MM.1S (cell line): ENCODE data around the gene HIF1AN.

Experiments
- DNase-seq: peaks from one replicate; pipeline ENCODE4 v3.0.0-alpha.2; 2015
- H2AFZ ChIP-seq: fragments of 300-600 bp; sonication (generic); 2 replicates; pipeline ENCODE4 v1.6.0; 2016; ENCODE audit warnings: antibody characterized with exemption, low read length
- H3F3A ChIP-seq: fragments of 300-600 bp; sonication (generic); 2 replicates; pipeline ENCODE4 v1.6.1; 2016; ENCODE audit warnings: mild to moderate bottlenecking, antibody characterized with exemption, low read length, moderate library complexity, mixed read lengths; ENCODE audit not compliant: insufficient read depth
- H3K27ac ChIP-seq: fragments of 300-600 bp; sonication (generic); 2 replicates; pipeline ENCODE4 v1.5.1; 2016; ENCODE audit warnings: mild to moderate bottlenecking, low read length
- H3K27me3 ChIP-seq: fragments of 300-600 bp; sonication (generic); replicated peaks from 2 replicates; pipeline ENCODE4 v1.6.0; 2016; ENCODE audit warnings: low read length; ENCODE audit not compliant: insufficient read depth
- H3K36me3 ChIP-seq: fragments of 300-600 bp; sonication (generic); replicated peaks from 2 replicates; pipeline ENCODE4 v1.6.1; 2016; ENCODE audit warnings: mild to moderate bottlenecking, low read length, mixed read lengths; ENCODE audit not compliant: insufficient read depth
- H3K4me1 ChIP-seq: fragments of 300-600 bp; sonication (generic); 2 replicates; pipeline ENCODE4 v1.6.1; 2016; ENCODE audit warnings: low read length, mixed read lengths
- H3K4me2 ChIP-seq: fragments of 300-600 bp; sonication (generic); 2 replicates; pipeline ENCODE4 v1.6.0; 2016; ENCODE audit warnings: low read depth, low read length
- H3K4me3 ChIP-seq: fragments of 300-600 bp; sonication (generic); 2 replicates; pipeline ENCODE4 v1.5.1; 2016; ENCODE audit warnings: low read length, mixed read lengths
- H3K79me2 ChIP-seq: fragments of 300-600 bp; sonication (generic); 2 replicates; pipeline ENCODE4 v1.6.1; 2016; ENCODE audit warnings: mixed run types, low read length, mixed read lengths
- H3K9ac ChIP-seq: fragments of 300-600 bp; sonication (generic); 2 replicates; pipeline ENCODE4 v1.6.1; 2016; ENCODE audit warnings: low read length, mixed read lengths
- H3K9me2 ChIP-seq: fragments of 300-600 bp; sonication (generic); replicated peaks from 2 replicates; pipeline ENCODE4 v1.6.1; 2016; ENCODE audit warnings: mild to moderate bottlenecking, low read length, mixed read lengths; ENCODE audit not compliant: insufficient read depth
- H3K9me3 ChIP-seq: fragments of 300-600 bp; sonication (generic); replicated peaks from 2 replicates; pipeline ENCODE4 v1.6.1; 2016; ENCODE audit warnings: mild to moderate bottlenecking, low read length, mixed read lengths; ENCODE audit not compliant: insufficient read depth
- H4K20me1 ChIP-seq: fragments of 300-600 bp; sonication (generic); 2 replicates; pipeline ENCODE4 v1.6.1; 2016; ENCODE audit warnings: mild to moderate bottlenecking, low read length, moderate library complexity, mixed read lengths; ENCODE audit not compliant: insufficient read depth
- EZH2 ChIP-seq: fragments of 300-600 bp; sonication (generic); optimal IDR thresholded peaks from 2 replicates; pipeline ENCODE3; 2017; ENCODE audit warnings: low read depth, mild to moderate bottlenecking, antibody characterized with exemption, low read length, mixed read lengths
- EZH2phosphoT487 ChIP-seq: fragments of 300-600 bp; sonication (generic); IDR thresholded peaks from 2 replicates; pipeline ENCODE4 v1.6.1; 2018; ENCODE audit warnings: antibody characterized with exemption, low read length
- TF ChIP-seq, protein P1 (sequence below): fragments of 300-600 bp; sonication (generic); IDR thresholded peaks from 2 replicates; pipeline ENCODE4 v1.5.1; 2016; ENCODE audit warnings: antibody characterized with exemption, low read length, mixed read lengths

Gene HIF1AN

DNA sequence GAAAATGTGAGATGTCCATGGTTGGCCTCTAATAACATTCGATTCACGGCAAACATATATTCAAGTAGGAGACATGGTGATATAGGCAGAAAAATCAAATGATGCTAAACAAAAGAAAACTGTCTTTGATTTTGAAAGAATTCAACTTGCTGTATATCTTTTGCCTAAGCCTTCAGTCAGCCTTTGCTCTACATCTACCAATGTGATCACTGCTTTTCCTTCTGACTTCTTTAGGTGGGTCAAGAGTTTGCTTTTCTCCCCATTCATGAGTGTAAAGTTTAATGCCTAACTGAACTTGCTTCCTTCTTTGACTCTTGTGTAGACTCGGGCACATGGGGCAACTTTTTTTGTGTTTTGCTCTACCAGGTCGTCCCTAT lies 417 bp upstream of the HIF1AN start:
- no peak overlapping the region; the same call in 1 of the 2 replicates for H3K9ac ChIP-seq
- H3K27ac ChIP-seq = no peak overlapping the region
- H3K79me2 ChIP-seq = peaks cover 31% of the 10 kb centered on the region
- peak overlapping the region; percentile 56 for H2AFZ ChIP-seq
- H3K27me3 ChIP-seq = no peaks in the 10 kb centered on the region
- no peak for DNase-seq
- H4K20me1 ChIP-seq = no peaks in the 10 kb centered on the region
- TF ChIP-seq, protein P1, sequence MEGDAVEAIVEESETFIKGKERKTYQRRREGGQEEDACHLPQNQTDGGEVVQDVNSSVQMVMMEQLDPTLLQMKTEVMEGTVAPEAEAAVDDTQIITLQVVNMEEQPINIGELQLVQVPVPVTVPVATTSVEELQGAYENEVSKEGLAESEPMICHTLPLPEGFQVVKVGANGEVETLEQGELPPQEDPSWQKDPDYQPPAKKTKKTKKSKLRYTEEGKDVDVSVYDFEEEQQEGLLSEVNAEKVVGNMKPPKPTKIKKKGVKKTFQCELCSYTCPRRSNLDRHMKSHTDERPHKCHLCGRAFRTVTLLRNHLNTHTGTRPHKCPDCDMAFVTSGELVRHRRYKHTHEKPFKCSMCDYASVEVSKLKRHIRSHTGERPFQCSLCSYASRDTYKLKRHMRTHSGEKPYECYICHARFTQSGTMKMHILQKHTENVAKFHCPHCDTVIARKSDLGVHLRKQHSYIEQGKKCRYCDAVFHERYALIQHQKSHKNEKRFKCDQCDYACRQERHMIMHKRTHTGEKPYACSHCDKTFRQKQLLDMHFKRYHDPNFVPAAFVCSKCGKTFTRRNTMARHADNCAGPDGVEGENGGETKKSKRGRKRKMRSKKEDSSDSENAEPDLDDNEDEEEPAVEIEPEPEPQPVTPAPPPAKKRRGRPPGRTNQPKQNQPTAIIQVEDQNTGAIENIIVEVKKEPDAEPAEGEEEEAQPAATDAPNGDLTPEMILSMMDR = no peak
- TF ChIP-seq EZH2 (no peak), EZH2phosphoT487 (no peak)
- no peaks in the 10 kb centered on the region for H3K9me2 ChIP-seq
- H3K36me3 ChIP-seq = no peaks in the 10 kb centered on the region
- peaks cover 13% of the 10 kb centered on the region for H3F3A ChIP-seq
- peaks cover 38% of the 10 kb centered on the region for H3K4me1 ChIP-seq
- peak overlapping the region; percentile 88; the same call in 1 of the 2 replicates for H3K4me3 ChIP-seq
- H3K9me3 ChIP-seq = no peaks in the 10 kb centered on the region
- H3K4me2 ChIP-seq = peak overlapping the region; percentile 38

DNA sequence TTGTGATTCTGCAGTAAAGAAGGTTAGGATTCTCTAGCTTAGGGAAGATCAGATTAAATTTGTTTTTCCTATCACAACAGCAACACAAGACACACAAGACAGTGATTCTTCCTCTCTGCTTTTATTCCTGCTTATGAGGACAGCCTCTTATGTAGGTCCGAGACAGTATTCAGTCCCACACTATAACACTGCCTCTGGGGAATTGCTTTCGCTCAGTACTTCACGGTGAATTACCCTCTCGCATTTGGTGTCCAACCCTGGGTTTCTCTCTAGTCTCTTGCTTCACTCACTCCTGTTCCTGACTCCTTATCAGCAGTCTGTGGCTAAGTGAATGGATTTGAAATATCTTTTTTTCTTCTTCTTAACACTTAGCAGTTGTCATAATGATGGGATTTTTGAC lies 1.7 kb downstream of the HIF1AN start:
- H3K9me3 ChIP-seq = no peaks in the 10 kb centered on the region
- H3K27ac ChIP-seq = no peak overlapping the region
- no peak overlapping the region for H2AFZ ChIP-seq
- H3K4me3 ChIP-seq = no peak overlapping the region
- no peaks in the 10 kb centered on the region for H4K20me1 ChIP-seq
- peaks cover 6% of the 10 kb centered on the region for H3K36me3 ChIP-seq
- H3K9ac ChIP-seq = no peak overlapping the region
- H3K4me2 ChIP-seq = no peak overlapping the region
- peaks cover 31% of the 10 kb centered on the region for H3K79me2 ChIP-seq
- no peak for TF ChIP-seq EZH2
- H3F3A ChIP-seq = peaks cover under 1% of the 10 kb centered on the region
- no peaks in the 10 kb centered on the region for H3K27me3 ChIP-seq
- no peaks in the 10 kb centered on the region for H3K9me2 ChIP-seq
- DNase-seq = no peak
- H3K4me1 ChIP-seq = peaks cover 24% of the 10 kb centered on the region

DNA sequence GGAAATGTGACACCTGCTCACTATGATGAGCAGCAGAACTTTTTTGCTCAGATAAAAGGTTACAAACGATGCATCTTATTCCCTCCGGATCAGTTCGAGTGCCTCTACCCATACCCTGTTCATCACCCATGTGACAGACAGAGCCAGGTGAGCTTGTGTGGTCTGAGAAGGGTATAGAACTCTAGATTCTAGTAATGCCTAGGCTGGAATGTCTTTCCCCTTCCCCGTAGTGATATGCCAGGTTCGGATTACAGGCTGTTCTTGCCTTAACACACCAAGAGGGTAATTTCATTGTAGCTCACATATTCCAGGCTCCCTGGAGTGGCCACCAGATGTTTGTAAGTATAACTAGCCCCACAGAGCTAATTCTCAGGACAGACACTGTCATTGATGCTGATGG lies 9.2 kb downstream of the HIF1AN start:
- Histone ChIP-seq H3K27ac (no peak overlapping the region), H4K20me1 (no peaks in the 10 kb centered on the region), H3K79me2 (no peaks in the 10 kb centered on the region), H3K4me1 (no peaks in the 10 kb centered on the region), H3K9me2 (no peaks in the 10 kb centered on the region), H3K4me3 (no peak overlapping the region), H3K27me3 (no peaks in the 10 kb centered on the region), H3K9ac (no peak overlapping the region), H3K4me2 (no peak overlapping the region), H2AFZ (no peak overlapping the region), H3K36me3 (peaks cover 6% of the 10 kb centered on the region), H3K9me3 (no peaks in the 10 kb centered on the region), H3F3A (no peaks in the 10 kb centered on the region)
- no peak for DNase-seq
- TF ChIP-seq EZH2 = no peak
- TF ChIP-seq, protein P1 = no peak
- no peak for TF ChIP-seq EZH2phosphoT487

DNA sequence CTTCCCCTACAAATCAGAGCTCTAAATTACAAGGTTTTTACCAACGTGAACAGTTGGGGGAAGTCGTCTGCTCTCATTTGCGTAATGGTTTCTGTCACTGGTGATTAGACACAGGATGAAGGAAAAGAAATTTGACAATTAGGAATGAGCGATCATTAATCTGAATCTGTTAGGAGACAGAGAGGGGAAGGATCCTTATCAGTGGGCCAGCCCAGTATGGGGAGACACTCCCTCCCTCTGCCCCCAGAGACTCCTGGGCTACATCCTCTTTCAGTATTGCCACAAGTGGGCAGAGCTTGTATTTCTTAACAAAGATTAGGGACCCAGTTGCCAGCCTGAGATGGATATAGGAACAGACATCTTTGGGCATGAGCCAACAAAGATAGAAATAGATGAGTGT lies 15.5 kb downstream of the HIF1AN start:
- H3K9me2 ChIP-seq = no peaks in the 10 kb centered on the region
- H3K79me2 ChIP-seq = no peaks in the 10 kb centered on the region
- no peak for TF ChIP-seq EZH2
- TF ChIP-seq, protein P1 = no peak
- no peak for TF ChIP-seq EZH2phosphoT487
- no peaks in the 10 kb centered on the region; the same call in 1 of the 2 replicates for H3K36me3 ChIP-seq
- no peak overlapping the region for H3K9ac ChIP-seq
- no peak for DNase-seq
- no peaks in the 10 kb centered on the region for H3K9me3 ChIP-seq
- no peaks in the 10 kb centered on the region for H3K4me1 ChIP-seq
- H3F3A ChIP-seq = no peaks in the 10 kb centered on the region
- H4K20me1 ChIP-seq = no peaks in the 10 kb centered on the region
- H3K27ac ChIP-seq = no peak overlapping the region
- no peaks in the 10 kb centered on the region for H3K27me3 ChIP-seq
- H3K4me2 ChIP-seq = no peak overlapping the region
- no peak overlapping the region for H3K4me3 ChIP-seq
- no peak overlapping the region for H2AFZ ChIP-seq
